ENCODE data around the gene GRAMD2B.

DNA sequence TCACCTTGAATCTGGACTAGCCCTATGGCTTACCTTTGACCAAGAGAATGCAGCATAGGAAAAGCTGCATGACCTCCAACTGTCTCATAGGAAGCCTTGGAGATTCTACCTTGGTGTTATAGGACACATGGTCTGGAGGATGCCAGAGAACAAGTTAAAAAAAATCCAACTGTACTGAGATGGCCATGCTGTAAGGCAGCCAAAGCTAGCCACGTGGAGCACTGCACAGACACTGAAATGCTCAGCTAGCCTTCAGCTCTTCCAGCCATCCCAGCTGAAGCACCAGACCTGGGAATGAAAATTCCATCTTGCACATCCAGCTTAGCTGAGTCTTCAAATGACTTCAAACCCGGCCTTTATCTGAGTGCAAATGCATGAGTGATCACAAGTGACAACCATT is 6.0 kb upstream of the GRAMD2B start:
- TF ChIP-seq, protein P1, sequence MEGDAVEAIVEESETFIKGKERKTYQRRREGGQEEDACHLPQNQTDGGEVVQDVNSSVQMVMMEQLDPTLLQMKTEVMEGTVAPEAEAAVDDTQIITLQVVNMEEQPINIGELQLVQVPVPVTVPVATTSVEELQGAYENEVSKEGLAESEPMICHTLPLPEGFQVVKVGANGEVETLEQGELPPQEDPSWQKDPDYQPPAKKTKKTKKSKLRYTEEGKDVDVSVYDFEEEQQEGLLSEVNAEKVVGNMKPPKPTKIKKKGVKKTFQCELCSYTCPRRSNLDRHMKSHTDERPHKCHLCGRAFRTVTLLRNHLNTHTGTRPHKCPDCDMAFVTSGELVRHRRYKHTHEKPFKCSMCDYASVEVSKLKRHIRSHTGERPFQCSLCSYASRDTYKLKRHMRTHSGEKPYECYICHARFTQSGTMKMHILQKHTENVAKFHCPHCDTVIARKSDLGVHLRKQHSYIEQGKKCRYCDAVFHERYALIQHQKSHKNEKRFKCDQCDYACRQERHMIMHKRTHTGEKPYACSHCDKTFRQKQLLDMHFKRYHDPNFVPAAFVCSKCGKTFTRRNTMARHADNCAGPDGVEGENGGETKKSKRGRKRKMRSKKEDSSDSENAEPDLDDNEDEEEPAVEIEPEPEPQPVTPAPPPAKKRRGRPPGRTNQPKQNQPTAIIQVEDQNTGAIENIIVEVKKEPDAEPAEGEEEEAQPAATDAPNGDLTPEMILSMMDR (IDR thresholded peaks at IDR 0.05), result no peak
- TF ChIP-seq EZH2 (IDR thresholded peaks at IDR 0.05) (no peak), EZH2phosphoT487 (IDR thresholded peaks at IDR 0.05) (no peak)
